NCI-H2171 treated with DMSO at 0.1 percent for 48 hours (cell line): ENCODE measurements around the gene GRIK4.
"Not testable (repeated sequence)": the region's sequence is repeated elsewhere in the genome, so short reads cannot be mapped to it uniquely, and the experiment has no call there.

ENCODE experiments used
- DNase-seq: peaks from one replicate; lab custom pipeline; 2025; lab: John Stamatoyannopoulos, UW

GRIK4 gene

GRCh38 chr11:121004206-121004840, 492.8 kb downstream of the GRIK4 start:
- no peak for DNase-seq

DNA sequence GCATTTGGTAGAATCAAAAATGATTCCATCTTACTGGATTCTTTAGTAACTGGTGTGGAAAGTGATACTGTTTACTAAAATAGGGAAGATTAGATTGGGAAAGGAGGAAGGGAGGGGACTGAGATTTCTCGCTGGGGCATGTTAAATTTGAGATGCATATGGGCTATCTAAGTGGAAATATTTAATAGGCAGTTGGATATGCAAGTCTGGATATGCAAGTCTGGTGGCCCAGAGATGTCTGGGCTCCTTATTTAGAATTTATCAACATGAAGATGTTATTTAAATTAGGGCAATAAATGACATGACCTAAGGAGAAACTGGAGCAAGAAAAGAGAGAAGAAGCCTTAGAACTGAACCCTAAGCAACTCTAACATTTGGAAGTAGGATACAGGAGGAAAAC, 495.4 kb downstream of the GRIK4 start:
- no peak for DNase-seq

DNA sequence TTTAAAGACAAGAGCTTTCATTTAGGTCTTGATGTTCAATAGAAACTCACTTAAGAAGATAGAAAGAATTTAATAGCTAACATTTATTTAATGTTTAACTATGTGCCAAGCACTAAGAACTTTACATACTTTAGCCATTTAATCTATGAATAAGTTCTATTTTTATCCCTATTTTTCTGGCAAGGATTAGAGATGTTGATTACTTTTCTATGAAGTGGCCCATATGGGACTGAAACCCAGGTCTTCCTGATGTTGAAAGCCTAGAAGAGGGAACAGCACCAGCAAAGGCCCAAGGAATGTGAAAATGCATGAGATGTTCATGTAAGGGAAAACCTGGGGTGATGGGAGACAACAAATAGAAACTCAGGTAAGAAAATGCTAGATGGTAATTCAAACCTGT, 497.0 kb downstream of the GRIK4 start:
- DNase-seq = no peak

DNA sequence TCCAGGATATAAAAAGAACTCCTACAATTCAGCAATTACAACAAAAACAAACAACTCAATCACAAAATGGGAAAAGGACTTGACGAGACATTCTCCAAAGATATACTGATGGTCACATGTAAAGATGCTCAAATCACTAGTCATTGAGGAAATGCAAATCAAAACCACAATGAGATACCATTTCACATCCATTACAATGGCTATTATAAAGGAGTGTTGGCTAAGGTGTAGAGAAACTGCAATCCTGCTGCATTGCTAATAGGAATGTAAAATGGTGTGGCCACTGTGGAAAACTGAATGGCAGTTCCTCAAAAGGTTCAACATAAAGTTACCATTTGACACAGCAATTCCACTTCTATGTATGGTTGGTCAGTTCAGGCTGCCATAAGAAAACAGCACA, 500.5 kb downstream of the GRIK4 start:
- no peak for DNase-seq

DNA sequence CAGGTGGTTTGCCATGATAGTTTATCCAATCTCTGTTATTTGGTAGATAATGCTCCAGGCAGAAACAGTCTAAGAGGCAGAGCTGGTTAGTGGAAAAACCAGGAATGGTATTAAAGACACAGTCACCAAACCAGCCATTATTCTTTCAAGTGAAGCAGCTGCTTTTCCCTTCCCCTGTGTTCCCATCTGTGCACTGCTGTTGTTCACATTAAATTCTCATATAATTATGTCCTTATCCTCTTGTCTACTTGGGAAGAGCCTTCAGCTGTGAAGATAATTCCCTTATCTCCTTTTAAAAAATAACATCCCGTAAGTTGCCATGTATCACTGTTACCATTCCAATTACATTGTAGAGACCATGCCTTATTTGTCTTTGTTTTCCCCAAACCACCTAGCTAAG, 507.2 kb downstream of the GRIK4 start:
- DNase-seq = peak; percentile 7

DNA sequence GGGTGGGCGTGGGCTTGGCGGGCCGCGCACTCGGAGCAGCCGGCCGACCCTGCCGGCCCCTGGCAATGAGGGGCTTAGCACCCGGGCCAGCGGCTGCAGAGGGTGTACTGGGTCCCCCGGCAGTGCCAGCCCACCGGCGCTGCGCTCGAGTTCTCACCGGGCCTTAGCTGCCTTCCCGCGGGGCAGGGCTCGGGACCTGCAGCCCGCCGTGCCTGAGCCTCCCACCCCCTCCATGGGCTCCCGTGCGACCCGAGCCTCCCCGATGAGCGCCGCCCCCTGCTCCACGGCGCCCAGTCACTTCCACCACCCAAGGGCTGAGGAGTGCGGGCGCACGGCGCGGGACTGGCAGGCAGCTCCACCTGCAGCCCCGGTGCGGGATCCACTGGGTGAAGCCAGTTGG, 510.2 kb downstream of the GRIK4 start:
- not testable (repeated sequence) for DNase-seq

- peak; percentile 55 for DNase-seq
Observed at GRCh38 chr11:121023848-121024751, 512.6 kb downstream of the GRIK4 start, which contains the start of gene TBCEL. Gene TBCEL (plus strand): TSS chr11:121024102. CDS start chr11:121045691, 21,589 bp downstream.

DNA sequence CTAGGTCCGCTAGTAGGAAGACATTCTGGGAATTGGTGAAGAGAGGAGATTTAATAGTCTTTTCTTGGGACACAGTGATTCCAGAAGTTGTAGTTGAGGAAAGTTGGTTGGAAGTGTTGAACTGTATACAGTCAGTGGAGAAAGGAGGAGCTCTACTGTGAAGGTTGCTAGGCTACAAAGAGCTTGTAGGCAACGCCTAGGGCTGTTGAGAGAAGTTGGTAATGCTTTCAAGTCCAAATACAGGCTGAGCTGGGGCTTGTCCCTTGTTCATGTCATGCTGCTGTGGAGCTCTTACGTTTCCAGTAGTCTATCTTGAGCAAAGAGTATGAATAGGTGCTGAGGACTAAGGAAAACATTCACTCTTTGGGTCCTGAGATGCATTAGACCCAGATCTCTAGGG, 513.4 kb downstream of the GRIK4 start:
- DNase-seq = no peak

DNA sequence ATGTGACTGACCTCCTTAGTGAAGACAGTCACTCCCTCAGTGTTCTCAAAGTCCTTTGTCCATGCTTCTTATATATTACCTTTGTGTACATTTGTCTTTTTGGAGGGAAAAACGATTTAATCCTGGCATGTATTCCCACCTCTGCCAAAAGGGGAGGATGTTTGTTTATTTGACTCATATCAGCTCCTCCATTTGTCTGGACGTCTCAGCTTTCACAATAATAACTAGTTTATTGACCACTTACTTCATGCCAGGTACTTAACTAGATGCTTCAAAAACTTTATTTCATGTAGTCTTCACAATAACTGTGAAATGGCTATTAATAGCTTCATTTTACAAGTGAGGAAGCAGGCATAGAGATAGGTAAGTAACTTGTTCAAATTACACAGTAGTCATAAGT, 517.6 kb downstream of the GRIK4 start:
- no peak for DNase-seq

GRCh38 chr11:121029813-121030445, 518.4 kb downstream of the GRIK4 start:
- no peak for DNase-seq

DNA sequence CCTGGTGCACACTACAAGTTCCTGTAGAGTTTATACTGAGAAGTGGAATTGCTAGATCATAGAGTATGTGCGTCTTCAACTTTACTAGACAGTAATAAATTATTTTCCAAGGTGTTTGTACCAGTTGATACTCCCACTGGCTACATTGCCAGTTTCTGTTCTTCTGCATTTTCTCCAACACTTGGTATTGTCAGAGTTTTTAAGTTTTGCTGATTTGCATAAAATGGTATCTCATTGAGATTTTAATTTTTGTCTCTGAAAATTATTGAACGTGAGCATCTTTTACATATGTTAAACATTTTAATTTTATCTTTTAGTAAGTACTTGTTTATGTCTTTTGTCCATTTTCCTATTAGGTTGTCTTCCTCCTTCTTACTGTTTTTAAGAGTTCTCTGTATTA, 519.6 kb downstream of the GRIK4 start:
- no peak for DNase-seq

DNA sequence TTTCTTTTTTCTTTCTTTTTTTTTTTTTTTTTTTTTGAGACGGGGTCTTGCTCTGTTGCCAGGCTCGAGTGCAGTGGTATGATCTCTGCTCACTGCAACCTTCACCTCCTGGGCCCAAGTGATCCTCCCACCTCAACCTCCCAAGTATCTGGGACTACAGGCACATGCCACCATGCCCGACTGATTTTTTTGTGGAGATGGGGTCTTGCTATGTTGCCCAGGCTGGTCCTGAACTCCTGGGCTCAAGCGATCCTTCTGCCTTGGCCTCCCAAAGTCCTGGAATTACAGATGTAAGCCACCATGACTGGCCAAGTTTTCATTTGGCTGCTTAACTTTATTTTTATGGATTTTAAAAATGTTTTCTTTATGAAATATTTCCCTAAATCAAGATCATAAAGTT, 520.1 kb downstream of the GRIK4 start:
- DNase-seq = not testable (repeated sequence)

DNA sequence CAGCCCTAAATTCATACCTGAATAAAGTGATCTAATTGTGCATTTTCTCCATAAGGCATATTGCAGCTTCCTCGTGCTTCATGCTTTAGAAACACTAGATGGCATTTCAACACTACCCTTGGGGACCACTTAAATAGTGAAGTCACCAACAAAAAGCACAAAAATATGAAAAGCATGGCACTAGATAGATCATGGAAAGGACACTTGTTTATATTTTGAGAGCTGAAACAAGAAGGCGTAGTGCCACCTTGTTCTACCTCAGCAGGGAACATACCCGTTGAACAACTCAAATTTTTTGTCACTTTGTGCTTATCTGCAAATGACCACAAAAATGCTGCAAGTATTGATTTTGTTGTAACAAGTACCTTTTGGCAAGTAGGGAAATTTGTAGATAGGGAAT, 521.0 kb downstream of the GRIK4 start:
- DNase-seq = no peak

- no peak for DNase-seq
Observed at GRCh38 chr11:121033635-121034034, 522.1 kb downstream of the GRIK4 start.

- no peak for DNase-seq
Observed at GRCh38 chr11:121035169-121035755, 523.7 kb downstream of the GRIK4 start.

- DNase-seq = no peak
Observed at GRCh38 chr11:121035780-121036179, 524.2 kb downstream of the GRIK4 start.

DNA sequence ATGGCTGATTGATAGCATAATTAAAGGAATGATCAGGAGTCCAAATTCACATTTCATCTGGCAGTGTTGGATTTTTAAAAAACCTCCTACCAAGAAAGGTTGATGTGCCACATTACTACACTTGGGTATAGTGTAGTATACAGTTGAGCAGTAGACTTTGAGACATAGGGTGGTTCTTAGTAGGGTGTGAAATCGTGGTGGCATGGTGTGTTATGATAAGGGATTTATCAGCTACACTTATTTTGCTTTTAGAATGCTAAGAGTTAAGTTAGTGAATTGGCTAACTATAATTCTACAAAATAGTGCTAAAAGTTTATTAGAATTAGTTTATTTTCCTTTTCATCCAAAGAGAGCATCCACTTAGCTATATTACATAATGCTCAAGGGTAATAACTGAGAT, 525.5 kb downstream of the GRIK4 start:
- no peak for DNase-seq
